HepG2 (cell line): ENCODE results near the gene DDX49. TPM values are rescaled to one million over a fixed set of nuclear protein-coding genes. Genes with fewer than 3 reads are reported as not detected.

Experiments
- ATAC-seq: fragments of 200-7000 bp; cut with Tn5 transposase; 3 replicates; pipeline ENCODE4 v1.9.1; 2020; ENCODE audit warnings: mild to moderate bottlenecking, moderate library complexity
- BruUV-seq: library from RNA; stranded (reverse); fragments of 400-500 nt; replicated peaks from 2 replicates; lab custom pipeline; 2021; lab: Mats Ljungman, UMichigan
- CTCF ChIA-PET: fragments of 300-600 bp; formaldehyde crosslinking; extraction: SDS; loops from one replicate; lab custom pipeline; 2021; ENCODE audit warnings: low total read pairs, inconsistent platforms, low intra/inter-chr PET ratio; lab: Yijun Ruan, JAX
- POLR2A ChIA-PET: fragments of 350-600 bp; sonication (Branson Sonifier 250); formaldehyde crosslinking; loops from one replicate; lab custom pipeline; 2020; ENCODE audit warnings: antibody characterized with exemption, inconsistent platforms; lab: Yijun Ruan, JAX
- DNase-seq: peaks from one replicate; pipeline ENCODE4 v3.0.0-alpha.2; 2015; ENCODE audit warnings: low spot score
- FAIRE-seq: peaks from 3 replicates; lab custom pipeline; 2011; peaks lifted over from hg19 to GRCh38; lab: Jason Lieb, UNC
- H2AFZ ChIP-seq: one replicate; pipeline ENCODE4 v1.6.1; 2011; ENCODE audit warnings: low read length, inconsistent platforms
- H3K27ac ChIP-seq: fragments of 300-600 bp; 3 replicates; pipeline ENCODE4 v1.8.0; 2011; ENCODE audit warnings: mixed run types, mild to moderate bottlenecking, mixed read lengths, low read length, inconsistent platforms; ENCODE audit not compliant: insufficient read depth; ENCODE audit errors: extremely low read length
- H3K27me3 ChIP-seq, 2 experiments: fragments of 200-600 bp in 1 of 2; 2 replicates in 1 of 2; 3 replicates in 1 of 2; pipeline versions ENCODE4 v1.6.0 to v1.8.0; 2011; ENCODE audit warnings: low read length in 2 of 2, mild to moderate bottlenecking in 2 of 2, moderate library complexity in 2 of 2, inconsistent platforms in 1 of 2; ENCODE audit not compliant: insufficient read depth in 2 of 2, control insufficient read depth in 1 of 2
- H3K36me3 ChIP-seq, 2 experiments: fragments of 200-600 bp in 1 of 2; replicated peaks in 1 of 2; 2 replicates in 1 of 2; 3 replicates in 1 of 2; pipeline versions ENCODE4 v1.5.1 to v1.8.0; 2011; ENCODE audit warnings: low read length in 2 of 2, inconsistent platforms in 1 of 2; ENCODE audit not compliant: insufficient read depth in 2 of 2, control insufficient read depth in 1 of 2
- H3K4me1 ChIP-seq: 2 replicates; pipeline ENCODE4 v1.5.1; 2012; ENCODE audit warnings: low read length, inconsistent platforms; ENCODE audit not compliant: insufficient read depth
- H3K4me2 ChIP-seq: 2 replicates; pipeline ENCODE4 v1.6.0; 2011; ENCODE audit warnings: low read depth, low read length, inconsistent platforms
- H3K4me3 ChIP-seq, 3 experiments: fragments of 200-600 bp in 1 of 3; sonication (generic), shearing (Covaris generic) in 1 of 3; replicated peaks in 1 of 3; 2 replicates each; pipeline ENCODE4 v1.5.1; 2011 to 2016; ENCODE audit warnings: low read length in 3 of 3, inconsistent platforms in 2 of 3, low read depth in 2 of 3, mild to moderate bottlenecking in 2 of 3, control low read depth in 1 of 3, mixed read lengths in 1 of 3; ENCODE audit not compliant: insufficient read depth in 1 of 3
- H3K79me2 ChIP-seq: one replicate; pipeline ENCODE4 v1.6.1; 2011; ENCODE audit warnings: low read length, inconsistent platforms; ENCODE audit not compliant: insufficient read depth
- H3K9ac ChIP-seq: 2 replicates; pipeline ENCODE4 v1.6.0; 2011; ENCODE audit warnings: mild to moderate bottlenecking, low read depth, low read length, inconsistent platforms; ENCODE audit not compliant: insufficient read depth
- H3K9me3 ChIP-seq: 2 replicates; pipeline ENCODE4 v1.5.1; 2012; ENCODE audit warnings: mild to moderate bottlenecking, low read length
- H4K20me1 ChIP-seq: 2 replicates; pipeline ENCODE4 v1.6.0; 2011; ENCODE audit warnings: inconsistent platforms, mild to moderate bottlenecking, low read length, moderate library complexity; ENCODE audit not compliant: insufficient read depth
- ARID4A ChIP-seq: sonication (generic); formaldehyde crosslinking; IDR thresholded peaks from 2 replicates; pipeline ENCODE4 v1.5.0; 2020; ENCODE audit warnings: mild to moderate bottlenecking, missing genetic modification reagents, borderline replicate concordance
- BATF2 ChIP-seq: sonication (generic); formaldehyde crosslinking; IDR thresholded peaks from 2 replicates; pipeline ENCODE4 v1.8.0; 2022; ENCODE audit warnings: mild to moderate bottlenecking, missing genetic modification reagents, moderate library complexity
- MEIS1 ChIP-seq: sonication (generic); formaldehyde crosslinking; IDR thresholded peaks from 2 replicates; pipeline ENCODE4 v1.9.0; 2021; ENCODE audit warnings: mild to moderate bottlenecking, missing genetic modification reagents, moderate library complexity, borderline replicate concordance
- PHF21A ChIP-seq: sonication (generic); formaldehyde crosslinking; IDR thresholded peaks from 2 replicates; pipeline ENCODE4 v1.5.0; 2020; ENCODE audit warnings: mild to moderate bottlenecking, missing genetic modification reagents
- RAD21 ChIP-seq: fragments of 450-650 bp; formaldehyde crosslinking; IDR thresholded peaks from 2 replicates; pipeline ENCODE4 v1.5.0; 2020; ENCODE audit warnings: mild to moderate bottlenecking
- SP5 ChIP-seq: IDR thresholded peaks from 2 replicates; pipeline ENCODE4 v1.6.1; 2016; ENCODE audit warnings: low read depth, borderline replicate concordance
- THYN1 ChIP-seq: sonication (generic); formaldehyde crosslinking; IDR thresholded peaks from 2 replicates; pipeline ENCODE4 v1.8.1; 2023; ENCODE audit warnings: low read depth, mild to moderate bottlenecking, moderate library complexity, missing genetic modification reagents, borderline replicate concordance
- YEATS2 ChIP-seq: sonication (generic); formaldehyde crosslinking; IDR thresholded peaks from 2 replicates; pipeline ENCODE4 v1.4.0; 2020; ENCODE audit warnings: missing genetic modification reagents, borderline replicate concordance
- ZFP62 ChIP-seq: sonication (generic); formaldehyde crosslinking; IDR thresholded peaks from 2 replicates; pipeline ENCODE4 v1.4.0; 2020; ENCODE audit warnings: missing genetic modification reagents
- ZNF432 ChIP-seq: sonication (generic); formaldehyde crosslinking; IDR thresholded peaks from 2 replicates; pipeline ENCODE4 v1.5.0; 2020; ENCODE audit warnings: missing genetic modification reagents, mild to moderate bottlenecking, borderline replicate concordance
- ZNF569 ChIP-seq: sonication (generic); formaldehyde crosslinking; IDR thresholded peaks from 2 replicates; pipeline ENCODE4 v1.5.0; 2020; ENCODE audit warnings: mild to moderate bottlenecking, missing genetic modification reagents, moderate library complexity, borderline replicate concordance
- ZNF672 ChIP-seq: sonication (generic); formaldehyde crosslinking; IDR thresholded peaks from 2 replicates; pipeline ENCODE4 v1.8.1; 2022; ENCODE audit warnings: missing genetic modification reagents
- ZNF704 ChIP-seq: sonication (generic); formaldehyde crosslinking; IDR thresholded peaks from 2 replicates; pipeline ENCODE4 v1.8.1; 2023; ENCODE audit warnings: mild to moderate bottlenecking, inconsistent platforms, moderate library complexity, missing genetic modification reagents, borderline replicate concordance
- ZXDC ChIP-seq: sonication (generic); formaldehyde crosslinking; IDR thresholded peaks from 2 replicates; pipeline ENCODE4 v1.5.0; 2020; ENCODE audit warnings: mild to moderate bottlenecking, missing genetic modification reagents
- WGBS: methylation state at CpG from one replicate; pipeline ENCODE4 v1.1.6; 2017; ENCODE audit warnings: low lambda C conversion rate; 5-methylcytosine and 5-hydroxymethylcytosine counted together
- in situ Hi-C: cut with HindIII; loops from 2 replicates; pipeline ENCODE4 v1.10.0; 2017; ENCODE audit warnings: low pct_unique_long_range_greater_than_20kb; ENCODE audit not compliant: extremely low pct_ligation_motif_present
- intact Hi-C: fragments of 100-400 bp; cut with micrococcal nuclease; formaldehyde crosslinking; loops from one replicate; pipeline ENCODE4 v1.10.0; 2022; ENCODE audit not compliant: unreplicated experiment
- polyA plus RNA-seq, 8 experiments: library from polyadenylated mRNA; depleted of rRNA in 3 of 8; stranded (reverse) in 7 of 8; unstranded in 1 of 8; fragments of >200 nt; fragmentation: Illumina TruSeq in 4 of 8; extraction: Trizol in 4 of 8; gene quantifications; 2 replicates each; pipeline versions ENCODE4 v1.2.1 to v1.2.3, GENCODE V29; 2011 to 2016; ENCODE audit warnings: low read depth in 4 of 8, missing spikeins in 1 of 8, mixed read lengths in 1 of 8; ENCODE audit not compliant: insufficient read depth in 1 of 8
- total RNA-seq, 5 experiments: library from RNA; depleted of rRNA; stranded (reverse); fragments of >200 nt; fragmentation: Illumina TruSeq; extraction: Trizol; gene quantifications; 2 replicates each; pipeline ENCODE4 v1.2.3, GENCODE V29; 2016; ENCODE audit warnings: low read depth in 1 of 5

Gene DDX49
- total and polyA plus RNA-seq, 2 of the 13 experiments (the other 11 are each of a cell fraction or from before 2014, with no cell fraction given) = 27.0 to 46.2 TPM

GRCh38 chr19:18921593-18921992 is 2.1 kb downstream of the DDX49 start:
- H3K27ac ChIP-seq = no peak overlapping the region
- BruUV-seq = no TSS peak
- peaks cover 20% of the 10 kb centered on the region; the same call in 1 of the 2 replicates for H4K20me1 ChIP-seq
- no peak overlapping the region for H3K4me2 ChIP-seq
- TF ChIP-seq ZNF432 (no peak), ARID4A (CRISPR knock-in tag) (no peak), ZNF569 (CRISPR knock-in tag) (no peak), THYN1 (CRISPR knock-in tag) (no peak), BATF2 (CRISPR knock-in tag) (no peak), RAD21 (no peak), ZNF672 (CRISPR knock-in tag) (no peak), ZNF704 (CRISPR knock-in tag) (no peak), SP5 (CRISPR knock-in tag) (no peak), MEIS1 (no peak), PHF21A (no peak), ZXDC (CRISPR knock-in tag) (no peak), YEATS2 (CRISPR knock-in tag) (no peak), ZFP62 (CRISPR knock-in tag) (no peak)
- DNase-seq (no peak), FAIRE-seq (no peak), ATAC-seq (no peak)
- H3K36me3 ChIP-seq = peaks cover 18 to 34% of the 10 kb centered on the region in 2 experiments
- intact Hi-C loops (no loop called here), in situ Hi-C loops (loop anchor here (10.0 kb wide), 1 partner anchor 63 kb away; no protein-coding TSS in a partner anchor)
- peaks cover 34% of the 10 kb centered on the region for H3K79me2 ChIP-seq
- peaks cover 26% of the 10 kb centered on the region for H3K4me1 ChIP-seq
- no peak overlapping the region for H3K4me3 ChIP-seq
- H3K27me3 ChIP-seq = no peaks in the 10 kb centered on the region; a peak in 1 of 5 replicates
- no peak overlapping the region for H3K9ac ChIP-seq
- no peak overlapping the region for H2AFZ ChIP-seq
- 96% methylated on average over 15 of the region's 17 CpGs for WGBS
- H3K9me3 ChIP-seq = no peaks in the 10 kb centered on the region
- POLR2A ChIA-PET = no interaction called here
- CTCF ChIA-PET = no interaction called here
